Stimulated activated CD4-positive, alpha-beta T cell treated with anti-CD3 and anti-CD28 coated beads, Interleukin-15, amount 100 ng/mL, for 24 hours (primary cell): ENCODE data around the gene KRTAP5-4.
A peak's percentile ranks its signal among the peaks of the same experiment; 100 is the strongest.
"Not testable (repeated sequence)": the region's sequence is repeated elsewhere in the genome, so short reads cannot be mapped to it uniquely, and the experiment has no call there.

ENCODE experiments used
- DNase-seq: peaks from one replicate; pipeline ENCODE4 v3.0.0-alpha.2; 2020

The KRTAP5-4 gene

DNA sequence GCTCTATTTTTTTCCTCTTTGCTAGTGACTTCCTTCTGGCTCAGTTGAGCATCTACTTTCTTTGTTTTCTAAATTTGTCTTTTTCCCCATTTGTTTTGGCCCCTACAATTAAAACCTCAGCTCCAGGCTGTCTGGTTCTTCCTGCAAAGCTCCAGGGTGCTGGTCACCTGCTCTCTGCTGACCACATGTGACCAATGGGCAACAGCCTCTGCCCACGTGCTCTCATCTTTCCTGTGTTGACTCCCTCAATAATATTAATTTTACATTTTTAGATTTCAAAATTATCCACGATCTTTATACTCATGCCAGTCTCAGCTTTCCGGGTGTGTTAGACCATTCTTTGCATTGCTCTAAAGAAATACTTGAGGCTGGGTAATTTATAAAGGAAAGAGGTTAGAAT is 23.5 kb downstream of the KRTAP5-4 start:
- not testable (repeated sequence) for DNase-seq

DNA sequence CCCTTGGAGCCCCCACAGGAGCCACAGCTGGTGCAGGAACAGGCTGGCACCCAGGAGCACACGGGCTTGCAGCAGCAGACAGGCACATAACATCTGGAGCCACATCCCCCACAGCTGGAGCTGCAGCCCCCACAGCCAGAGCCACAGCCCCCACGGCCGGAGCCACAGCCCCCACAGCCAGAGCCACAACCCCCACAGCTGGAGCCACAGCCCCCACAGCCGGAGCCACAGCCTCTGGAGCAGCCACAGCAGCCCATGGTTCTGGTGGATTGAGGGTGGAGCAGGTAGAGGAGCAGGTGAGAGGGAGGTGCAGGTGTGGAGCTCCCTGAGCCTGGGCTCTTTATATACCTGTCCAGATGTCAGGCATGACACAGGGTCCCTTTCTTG is 24.0 kb downstream of the KRTAP5-4 start, which contains the start of gene KRTAP5-2:
KRTAP5-2 (minus strand) TSS at position 301 of the 387 bp plus-strand sequence; CDS start at position 257, 44 bp downstream.
- DNase-seq = no peak

DNA sequence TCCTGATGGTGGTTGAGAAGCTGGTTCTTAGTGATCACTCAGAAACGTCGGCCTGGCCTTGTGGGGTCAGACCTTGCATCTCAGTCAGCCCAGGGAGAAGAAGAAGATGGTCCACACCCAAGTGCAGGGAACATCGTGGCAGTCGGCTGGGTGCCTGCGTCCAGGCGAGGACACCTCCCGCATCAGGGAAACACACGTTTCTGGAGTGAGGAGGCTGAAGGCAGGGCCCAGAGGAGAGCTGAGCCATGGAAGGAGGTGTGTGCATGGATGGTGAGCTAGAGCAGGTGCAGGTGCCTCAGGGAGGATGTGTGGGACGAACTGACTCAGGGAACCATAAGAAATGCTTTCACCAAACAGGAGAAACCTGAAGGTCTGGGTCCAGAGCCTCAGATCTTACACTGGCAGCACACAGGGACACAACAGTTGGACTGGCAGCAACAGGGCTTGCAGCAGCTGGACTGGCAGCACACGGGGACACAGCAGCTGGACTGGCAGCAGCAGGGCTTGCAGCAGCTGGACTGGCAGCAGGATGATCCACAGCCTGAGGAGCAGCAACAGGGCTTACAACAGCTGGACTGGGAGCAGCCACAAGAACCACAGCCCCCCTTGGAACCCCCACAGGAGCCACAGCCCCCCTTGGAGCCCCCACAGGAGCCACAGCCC is 24.5 kb downstream of the KRTAP5-4 start:
- DNase-seq = no peak

GRCh38 chr11:1596576-1597121 is 25.3 kb downstream of the KRTAP5-4 start:
- not testable (repeated sequence) for DNase-seq

GRCh38 chr11:1595994-1596575 is 25.9 kb downstream of the KRTAP5-4 start:
- DNase-seq = not testable (repeated sequence)

DNA sequence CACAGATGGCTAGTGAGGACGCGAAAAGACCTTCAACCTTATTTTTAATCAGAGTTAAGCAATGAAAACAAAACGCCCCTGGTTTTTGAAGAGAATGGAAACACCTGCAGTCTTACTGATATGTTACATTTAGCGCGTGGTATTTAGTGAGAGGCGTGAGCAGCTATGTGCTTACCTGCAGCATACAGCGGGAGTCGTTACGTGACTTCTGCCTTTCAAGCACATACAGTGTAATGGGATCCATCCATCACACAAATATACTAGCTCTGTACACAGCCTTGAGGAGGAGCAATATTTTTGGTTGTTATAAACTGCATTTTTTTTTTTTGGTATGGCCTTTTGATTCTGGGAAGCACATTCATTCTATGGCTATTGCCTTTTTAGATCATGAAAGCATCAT is 29.3 kb downstream of the KRTAP5-4 start:
- no peak for DNase-seq

DNA sequence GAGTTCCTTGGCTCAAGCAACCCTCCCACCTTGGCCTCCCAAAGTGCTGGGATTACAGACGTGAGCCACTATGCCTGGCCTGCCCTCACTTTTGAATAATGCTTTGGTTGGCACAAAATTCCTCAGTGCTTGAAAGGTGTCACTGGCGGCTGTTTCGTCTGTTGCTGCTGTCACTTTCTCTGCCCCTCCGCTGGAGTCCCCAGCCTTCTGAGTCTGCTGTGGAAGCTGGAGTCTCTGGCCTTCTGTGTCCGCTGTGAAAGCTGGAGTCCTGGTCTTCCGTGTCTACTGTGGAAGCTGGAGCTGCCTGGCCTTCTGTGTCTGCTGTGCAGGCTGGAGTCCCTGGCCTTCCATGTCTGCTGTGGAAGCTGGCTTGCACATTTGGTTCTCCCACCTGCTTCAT is 31.9 kb downstream of the KRTAP5-4 start:
- no peak for DNase-seq

GRCh38 chr11:1589191-1589963 is 32.6 kb downstream of the KRTAP5-4 start:
- not testable (repeated sequence) for DNase-seq

GRCh38 chr11:1586699-1587098 is 35.2 kb downstream of the KRTAP5-4 start:
- DNase-seq = no peak

- not testable (repeated sequence) for DNase-seq
Measured at GRCh38 chr11:1584661-1585370, 37.1 kb downstream of the KRTAP5-4 start, which contains the start of gene KRTAP5-1. TSS of gene KRTAP5-1 (minus strand) at chr11:1585283. CDS start at chr11:1585249, 34 bp downstream.

GRCh38 chr11:1582909-1583308 is 39.0 kb downstream of the KRTAP5-4 start:
- DNase-seq = not testable (repeated sequence)

- DNase-seq = no peak
Measured at GRCh38 chr11:1581976-1582375, 40.0 kb downstream of the KRTAP5-4 start.

DNA sequence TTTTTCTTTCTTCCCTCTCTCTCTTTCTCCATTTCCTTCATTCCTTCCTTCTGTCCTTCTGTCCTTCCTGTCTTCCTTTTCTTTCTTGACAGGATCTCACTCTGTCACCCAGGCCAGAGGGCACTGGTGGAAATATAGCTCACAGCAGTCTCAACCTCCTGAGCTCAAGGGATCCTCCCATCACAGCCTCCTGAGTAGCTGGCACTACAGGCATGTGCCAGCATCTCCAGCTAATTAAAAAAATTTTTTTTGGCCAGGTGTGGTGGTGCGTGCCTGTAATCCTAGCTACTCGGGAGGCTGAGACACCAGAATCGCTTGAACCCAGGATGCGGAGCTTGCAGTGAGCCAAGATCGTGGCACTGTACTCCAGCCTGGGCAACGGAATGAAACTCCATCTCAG is 45.1 kb downstream of the KRTAP5-4 start:
- DNase-seq = no peak

GRCh38 chr11:1575756-1576155 is 46.2 kb downstream of the KRTAP5-4 start:
- not testable (repeated sequence) for DNase-seq

GRCh38 chr11:1574933-1575242 is 47.0 kb downstream of the KRTAP5-4 start:
- DNase-seq = no peak

GRCh38 chr11:1574238-1574932 is 47.6 kb downstream of the KRTAP5-4 start:
- peak; percentile 62 for DNase-seq

- DNase-seq = no peak
Measured at GRCh38 chr11:1573903-1574237, 48.1 kb downstream of the KRTAP5-4 start.

DNA sequence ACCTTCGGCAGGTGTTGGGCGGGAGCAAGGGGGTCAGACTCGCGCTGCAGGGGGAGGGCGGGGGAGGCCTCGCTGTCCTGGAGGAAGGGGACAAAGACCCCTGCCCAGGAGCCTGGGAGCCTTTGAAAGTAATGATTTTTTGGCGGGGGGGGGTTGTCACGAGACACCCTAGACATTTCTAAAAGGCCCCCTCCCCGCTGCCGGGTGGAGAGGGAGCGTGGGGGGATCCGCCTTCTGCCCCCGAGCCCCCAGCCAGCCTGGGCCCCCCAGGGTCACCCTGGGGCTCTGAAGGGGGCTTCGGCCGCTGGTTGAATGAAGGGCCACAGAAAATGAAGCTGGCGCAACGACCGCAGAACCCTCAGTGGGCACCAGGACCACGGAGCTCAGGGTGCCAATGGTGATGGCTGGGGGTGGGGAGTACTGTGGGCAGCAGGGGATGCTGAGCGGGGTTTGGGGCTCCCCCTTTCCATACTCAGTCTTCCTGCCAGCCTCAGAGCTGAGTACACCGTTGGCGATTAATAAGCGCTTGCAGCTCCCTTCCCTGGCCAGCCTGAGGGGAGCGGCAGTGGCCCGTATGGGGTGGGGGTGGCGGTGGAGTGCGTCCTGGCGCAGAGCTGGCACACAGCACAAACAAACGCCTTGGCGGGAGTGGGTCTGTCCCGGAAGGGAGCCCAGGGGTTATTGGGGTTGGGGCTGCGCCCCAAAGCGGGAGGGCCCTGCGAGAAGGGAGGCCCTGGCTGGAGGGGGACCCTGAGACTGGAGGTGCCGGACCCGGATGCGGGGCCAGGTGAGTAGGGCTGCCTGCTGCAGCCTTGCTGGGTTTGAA is 48.6 kb downstream of the KRTAP5-4 start:
- DNase-seq = peak; percentile 46

- peak; percentile 92 for DNase-seq
Measured at GRCh38 chr11:1572197-1573076, 49.5 kb downstream of the KRTAP5-4 start, which contains the start of gene DUSP8. TSS of gene DUSP8 (minus strand) at chr11:1572271. CDS start at chr11:1565826, 6,445 bp downstream.

DNA sequence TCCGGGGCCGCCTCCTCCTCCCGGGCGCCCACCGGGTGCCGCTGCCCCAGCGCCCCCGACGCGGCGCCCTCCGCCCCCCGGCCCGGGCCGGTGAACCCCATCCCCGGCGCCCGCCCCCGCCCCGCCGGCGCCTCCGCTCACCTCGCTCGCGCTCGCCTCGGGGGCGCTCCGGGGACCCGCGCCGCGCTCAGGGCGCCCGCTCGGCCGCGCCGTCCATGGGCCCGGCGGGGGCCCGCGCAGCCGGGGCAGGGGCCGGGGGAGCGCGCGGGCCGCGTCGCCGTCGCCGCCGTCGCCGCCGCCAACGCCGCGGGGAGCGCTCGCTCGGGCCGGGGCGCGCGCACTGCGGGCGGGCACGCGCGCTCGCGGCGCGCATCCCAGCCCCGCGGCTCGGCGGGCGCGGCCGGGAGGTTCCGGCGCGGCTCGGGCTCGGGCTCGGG is 50.2 kb downstream of the KRTAP5-4 start:
- DNase-seq = no peak
